OCI-LY7 (cell line): ENCODE results near the gene ANKRD11.

ENCODE experiments used
- EZH2phosphoT487 ChIP-seq: fragments of 200-600 bp; sonication (generic); IDR thresholded peaks from 2 replicates; pipeline ENCODE4 v1.6.1; 2018; ENCODE audit warnings: low read depth, borderline replicate concordance, mild to moderate bottlenecking, mixed run types, antibody characterized with exemption, low read length, moderate library complexity, mixed read lengths
- TF ChIP-seq, protein P1 (sequence below): fragments of 200-600 bp; sonication (generic); conservative IDR thresholded peaks from 2 replicates; pipeline ENCODE4 v1.5.1; 2014; ENCODE audit warnings: mild to moderate bottlenecking, antibody characterized with exemption, low read length, moderate library complexity, mixed read lengths

DNA sequence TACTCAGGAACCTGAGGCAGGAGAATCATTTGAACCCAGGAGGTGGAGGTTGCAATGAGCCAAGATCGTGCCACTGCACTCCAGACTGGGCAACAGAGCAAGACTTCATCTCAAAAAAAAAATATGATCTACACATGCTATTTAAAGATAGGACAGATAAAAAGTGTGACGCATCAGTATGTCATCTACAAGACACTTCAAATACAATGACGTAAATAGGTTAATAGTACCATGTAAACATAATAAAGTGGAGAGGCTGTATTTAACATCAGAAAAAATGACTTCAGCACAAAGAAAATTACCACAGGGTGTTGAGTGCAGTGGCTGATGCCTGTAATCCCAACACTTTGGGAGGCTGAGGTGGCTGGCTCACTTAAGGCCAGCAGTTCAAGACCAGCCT lies 252.6 kb downstream of the ANKRD11 start:
- TF ChIP-seq, protein P1, sequence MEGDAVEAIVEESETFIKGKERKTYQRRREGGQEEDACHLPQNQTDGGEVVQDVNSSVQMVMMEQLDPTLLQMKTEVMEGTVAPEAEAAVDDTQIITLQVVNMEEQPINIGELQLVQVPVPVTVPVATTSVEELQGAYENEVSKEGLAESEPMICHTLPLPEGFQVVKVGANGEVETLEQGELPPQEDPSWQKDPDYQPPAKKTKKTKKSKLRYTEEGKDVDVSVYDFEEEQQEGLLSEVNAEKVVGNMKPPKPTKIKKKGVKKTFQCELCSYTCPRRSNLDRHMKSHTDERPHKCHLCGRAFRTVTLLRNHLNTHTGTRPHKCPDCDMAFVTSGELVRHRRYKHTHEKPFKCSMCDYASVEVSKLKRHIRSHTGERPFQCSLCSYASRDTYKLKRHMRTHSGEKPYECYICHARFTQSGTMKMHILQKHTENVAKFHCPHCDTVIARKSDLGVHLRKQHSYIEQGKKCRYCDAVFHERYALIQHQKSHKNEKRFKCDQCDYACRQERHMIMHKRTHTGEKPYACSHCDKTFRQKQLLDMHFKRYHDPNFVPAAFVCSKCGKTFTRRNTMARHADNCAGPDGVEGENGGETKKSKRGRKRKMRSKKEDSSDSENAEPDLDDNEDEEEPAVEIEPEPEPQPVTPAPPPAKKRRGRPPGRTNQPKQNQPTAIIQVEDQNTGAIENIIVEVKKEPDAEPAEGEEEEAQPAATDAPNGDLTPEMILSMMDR: no peak
- no peak for TF ChIP-seq EZH2phosphoT487
